Measurements from ENCODE around the gene TFPI. TPM values are rescaled to one million over a fixed set of nuclear protein-coding genes. Genes with fewer than 3 reads are reported as not detected.

Gene TFPI
- total RNA-seq, 1 donor from 2014 or later, result 56.6 TPM

GRCh38 chr2:187506416-187506815 lies 47.8 kb downstream of the TFPI start:
- FAIRE-seq, result peak; percentile 26

DNA sequence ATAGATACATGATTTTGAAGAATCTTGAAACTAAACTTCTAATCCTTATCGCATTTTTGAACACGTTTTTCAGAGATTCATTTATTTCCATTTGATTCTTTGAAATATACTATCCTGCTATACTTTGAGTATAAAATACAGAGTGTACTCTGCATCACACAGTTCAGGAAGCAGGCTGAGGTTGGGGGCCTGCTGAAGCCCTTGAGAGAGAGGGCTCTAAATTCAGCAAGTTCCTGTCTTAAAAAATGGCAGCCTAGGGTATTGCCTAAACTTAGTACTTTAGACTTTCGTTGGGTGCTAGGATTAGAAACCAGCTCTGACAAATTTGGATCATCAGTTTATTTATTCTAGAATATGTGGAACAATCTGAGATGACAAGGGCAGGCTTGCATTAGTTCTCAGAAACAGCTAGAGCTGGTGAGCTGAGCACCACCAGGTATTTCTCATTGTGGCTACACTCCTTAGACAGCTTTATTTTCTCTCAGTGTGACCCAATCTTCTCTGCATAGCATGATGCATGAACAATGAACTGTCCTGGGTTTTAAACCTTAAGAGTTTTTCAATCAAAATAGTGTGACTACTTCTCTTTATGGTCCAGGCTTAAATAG lies 49.1 kb downstream of the TFPI start:
- H3K27ac Mint-ChIP-seq (ENCODE audit: unreplicated experiment), result no peak overlapping the region
- H4K20me1 ChIP-seq (ENCODE audit: insufficient read depth, low read length), result no peaks in the 10 kb centered on the region

More at GRCh38 chr2:187506416-187506815, 47.8 kb downstream of the TFPI start:
- Mint-ChIP-seq H3K9me3 (ENCODE audit: unreplicated experiment) (peaks cover 12% of the 10 kb centered on the region), H3K27me3 (ENCODE audit: low read depth, unreplicated experiment) (no peaks in the 10 kb centered on the region), H3K27ac (ENCODE audit: unreplicated experiment) (no peak overlapping the region), H3K4me1 (ENCODE audit: low read depth, unreplicated experiment) (peaks cover 4% of the 10 kb centered on the region), H3K36me3 (ENCODE audit: low read depth, unreplicated experiment) (peaks cover 8% of the 10 kb centered on the region), H3K4me3 (ENCODE audit: unreplicated experiment) (no peak overlapping the region)
- H3K27me3 ChIP-seq (ENCODE audit: insufficient read depth, low read length), result no peaks in the 10 kb centered on the region
- H3K79me2 ChIP-seq (ENCODE audit: insufficient read depth, low read length), result no peaks in the 10 kb centered on the region
- no peaks in the 10 kb centered on the region for H4K20me1 ChIP-seq (ENCODE audit: insufficient read depth, low read length)
- DNase-seq (ENCODE audit: low read depth), result no peak
- H2AFZ ChIP-seq (ENCODE audit: low read depth, low read length), result no peak overlapping the region
- no peak overlapping the region for H3K4me2 ChIP-seq (ENCODE audit: low read length)
- no peaks in the 10 kb centered on the region for H3K9me3 ChIP-seq (ENCODE audit: insufficient read depth, low read depth, low read length)
- H3K9ac ChIP-seq (ENCODE audit: low read length), result no peak overlapping the region
- H3K27ac ChIP-seq (ENCODE audit: low read depth, low read length), result no peak overlapping the region
- H3K36me3 ChIP-seq (ENCODE audit: insufficient read depth, low read length), result no peaks in the 10 kb centered on the region
- TF ChIP-seq, protein P1, sequence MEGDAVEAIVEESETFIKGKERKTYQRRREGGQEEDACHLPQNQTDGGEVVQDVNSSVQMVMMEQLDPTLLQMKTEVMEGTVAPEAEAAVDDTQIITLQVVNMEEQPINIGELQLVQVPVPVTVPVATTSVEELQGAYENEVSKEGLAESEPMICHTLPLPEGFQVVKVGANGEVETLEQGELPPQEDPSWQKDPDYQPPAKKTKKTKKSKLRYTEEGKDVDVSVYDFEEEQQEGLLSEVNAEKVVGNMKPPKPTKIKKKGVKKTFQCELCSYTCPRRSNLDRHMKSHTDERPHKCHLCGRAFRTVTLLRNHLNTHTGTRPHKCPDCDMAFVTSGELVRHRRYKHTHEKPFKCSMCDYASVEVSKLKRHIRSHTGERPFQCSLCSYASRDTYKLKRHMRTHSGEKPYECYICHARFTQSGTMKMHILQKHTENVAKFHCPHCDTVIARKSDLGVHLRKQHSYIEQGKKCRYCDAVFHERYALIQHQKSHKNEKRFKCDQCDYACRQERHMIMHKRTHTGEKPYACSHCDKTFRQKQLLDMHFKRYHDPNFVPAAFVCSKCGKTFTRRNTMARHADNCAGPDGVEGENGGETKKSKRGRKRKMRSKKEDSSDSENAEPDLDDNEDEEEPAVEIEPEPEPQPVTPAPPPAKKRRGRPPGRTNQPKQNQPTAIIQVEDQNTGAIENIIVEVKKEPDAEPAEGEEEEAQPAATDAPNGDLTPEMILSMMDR (IDR thresholded peaks at IDR 0.05; ENCODE audit: insufficient read depth, low read depth, low read length), result no peak
- TF ChIP-seq EZH2 (IDR thresholded peaks at IDR 0.05; ENCODE audit: insufficient read depth, low read length), result no peak
- peaks cover under 1% of the 10 kb centered on the region for H3K4me1 ChIP-seq (ENCODE audit: insufficient read depth, low read length)
- no peak overlapping the region for H3K4me3 ChIP-seq (ENCODE audit: insufficient read depth, low read depth, low read length)

More for the DNA sequence above, 49.1 kb downstream of the TFPI start:
- H3K36me3 Mint-ChIP-seq (ENCODE audit: low read depth, unreplicated experiment), result peaks cover 4% of the 10 kb centered on the region
- peaks cover 4% of the 10 kb centered on the region for H3K4me1 Mint-ChIP-seq (ENCODE audit: low read depth, unreplicated experiment)
- peaks cover 8% of the 10 kb centered on the region for H3K9me3 Mint-ChIP-seq (ENCODE audit: unreplicated experiment)
- H3K4me3 ChIP-seq (ENCODE audit: insufficient read depth, low read depth, low read length), result no peak overlapping the region
- no peak overlapping the region for H3K9ac ChIP-seq (ENCODE audit: low read length)
- DNase-seq (ENCODE audit: low read depth), result no peak
- no peak for FAIRE-seq
- peaks cover 7% of the 10 kb centered on the region for H3K4me1 ChIP-seq (ENCODE audit: insufficient read depth, low read length)
- TF ChIP-seq, protein P1 (IDR thresholded peaks at IDR 0.05; ENCODE audit: insufficient read depth, low read depth, low read length), result no peak
- TF ChIP-seq EZH2 (IDR thresholded peaks at IDR 0.05; ENCODE audit: insufficient read depth, low read length), result no peak
- H3K4me2 ChIP-seq (ENCODE audit: low read length), result no peak overlapping the region
- H3K4me3 Mint-ChIP-seq (ENCODE audit: unreplicated experiment), result no peak overlapping the region
- no peak overlapping the region for H2AFZ ChIP-seq (ENCODE audit: low read depth, low read length)
- H3K27ac ChIP-seq (ENCODE audit: low read depth, low read length), result no peak overlapping the region
- H3K27me3 Mint-ChIP-seq (ENCODE audit: low read depth, unreplicated experiment), result no peaks in the 10 kb centered on the region
- no peaks in the 10 kb centered on the region for H3K79me2 ChIP-seq (ENCODE audit: insufficient read depth, low read length)
- H3K9me3 ChIP-seq (ENCODE audit: insufficient read depth, low read depth, low read length), result no peaks in the 10 kb centered on the region
- no peaks in the 10 kb centered on the region for H3K27me3 ChIP-seq (ENCODE audit: insufficient read depth, low read length)
- no peaks in the 10 kb centered on the region for H3K36me3 ChIP-seq (ENCODE audit: insufficient read depth, low read length)
